OCI-M2 (cell line): ENCODE results near the gene FXYD5.
"Not testable (repeated sequence)": the region's sequence is repeated elsewhere in the genome, so short reads cannot be mapped to it uniquely, and the experiment has no call there.

Experiments used
- DNase-seq: peaks from one replicate; lab custom pipeline; 2025; ENCODE audit not compliant: unreplicated experiment; lab: John Stamatoyannopoulos, UW

The FXYD5 gene

GRCh38 chr19:35119578-35120155 lies 34.9 kb upstream of the FXYD5 start:
- DNase-seq, result no peak

- DNase-seq, result no peak
These were observed 34.0 kb upstream of the FXYD5 start for GRCh38 chr19:35120492-35120891.

GRCh38 chr19:35120898-35121297 lies 33.6 kb upstream of the FXYD5 start:
- no peak for DNase-seq

GRCh38 chr19:35122687-35123551 lies 31.6 kb upstream of the FXYD5 start:
- DNase-seq, result no peak

GRCh38 chr19:35123573-35123972 lies 31.0 kb upstream of the FXYD5 start:
- DNase-seq, result no peak

GRCh38 chr19:35124098-35125060 lies 30.2 kb upstream of the FXYD5 start:
- DNase-seq, result no peak

GRCh38 chr19:35125270-35125717 lies 29.2 kb upstream of the FXYD5 start:
- DNase-seq, result no peak

- DNase-seq, result no peak
These were observed 28.5 kb upstream of the FXYD5 start for GRCh38 chr19:35125749-35126623.

GRCh38 chr19:35126624-35126959 lies 27.9 kb upstream of the FXYD5 start:
- DNase-seq, result no peak

GRCh38 chr19:35127871-35128270 lies 26.7 kb upstream of the FXYD5 start:
- DNase-seq, result no peak

- DNase-seq, result no peak
These were observed 26.0 kb upstream of the FXYD5 start for GRCh38 chr19:35128398-35129057.

GRCh38 chr19:35129724-35130274 lies 24.7 kb upstream of the FXYD5 start:
- DNase-seq, result not testable (repeated sequence)

- no peak for DNase-seq
These were observed 23.5 kb upstream of the FXYD5 start for GRCh38 chr19:35130761-35131720.

GRCh38 chr19:35132254-35132653 lies 22.3 kb upstream of the FXYD5 start:
- no peak for DNase-seq

GRCh38 chr19:35133826-35134225 lies 20.7 kb upstream of the FXYD5 start:
- no peak for DNase-seq

GRCh38 chr19:35134601-35135242 lies 19.8 kb upstream of the FXYD5 start, which contains the start of gene LGI4:
LGI4 (minus strand) TSS chr19:35135059; CDS start chr19:35134680, 379 bp downstream.
- DNase-seq, result no peak

GRCh38 chr19:35135389-35135909 lies 19.1 kb upstream of the FXYD5 start:
- peak; percentile 93 for DNase-seq

- DNase-seq, result no peak
These were observed 18.3 kb upstream of the FXYD5 start for GRCh38 chr19:35136231-35136630.
